K562 (cell line): ENCODE measurements around the gene SPEF1. TPM values are rescaled to one million over a fixed set of nuclear protein-coding genes. Genes with fewer than 3 reads are reported as not detected.

Experiments used
- ATAC-seq: fragments of 200-7000 bp; cut with Tn5 transposase; 3 replicates; pipeline ENCODE4 v1.9.1; 2020; ENCODE audit warnings: moderate library complexity
- BruUV-seq: library from RNA; stranded (reverse); fragments of 400-500 nt; replicated peaks from 2 replicates; lab custom pipeline; 2021; lab: Mats Ljungman, UMichigan
- CTCF ChIA-PET: fragments of 300-600 bp; formaldehyde crosslinking; extraction: SDS; loops from one replicate; lab custom pipeline; 2021; ENCODE audit warnings: low intra/inter-chr PET ratio; lab: Yijun Ruan, JAX
- POLR2A ChIA-PET: fragments of 300-600, 350-650 bp; sonication (Branson Sonifier 250); formaldehyde crosslinking; extraction: SDS; loops from one replicate; lab custom pipeline; 2021; ENCODE audit warnings: antibody characterized with exemption, inconsistent platforms; lab: Yijun Ruan, JAX
- DNase-seq, 4 experiments: peaks; one replicate each; pipeline versions ENCODE4 v3.0.0 to v3.0.0-alpha.2; 2011 to 2018; ENCODE audit warnings: low spot score in 3 of 4, mixed read lengths in 3 of 4; ENCODE audit errors: extremely low read depth in 1 of 4
- FAIRE-seq: peaks from 2 replicates; lab custom pipeline; 2011; peaks lifted over from hg19 to GRCh38; lab: Jason Lieb, UNC
- H2AFZ ChIP-seq: 2 replicates; pipeline ENCODE4 v1.6.0; 2011; ENCODE audit warnings: low read depth, low read length, control low read depth, inconsistent platforms
- H3K27ac ChIP-seq: fragments of 200-600 bp; 3 replicates; pipeline ENCODE4 v1.8.0; 2011; ENCODE audit warnings: low read depth, mild to moderate bottlenecking, control low read depth, inconsistent platforms, low read length, moderate library complexity, mixed read lengths; ENCODE audit errors: extremely low read depth
- H3K27me3 ChIP-seq, 2 experiments: fragments of 300-600 bp in 1 of 2; 2 replicates in 1 of 2; 3 replicates in 1 of 2; pipeline versions ENCODE4 v1.6.0 to v1.8.0; 2011; ENCODE audit warnings: inconsistent platforms in 2 of 2, low read length in 2 of 2, mild to moderate bottlenecking in 1 of 2, mixed read lengths in 1 of 2, moderate library complexity in 1 of 2; ENCODE audit not compliant: control insufficient read depth in 2 of 2, insufficient read depth in 2 of 2
- H3K36me3 ChIP-seq: fragments of 300-600 bp; 3 replicates; pipeline ENCODE4 v1.8.0; 2011; ENCODE audit warnings: mild to moderate bottlenecking, low read length, inconsistent platforms; ENCODE audit not compliant: control insufficient read depth, insufficient read depth
- H3K4me1 ChIP-seq, 2 experiments: fragments of 200-600 bp in 1 of 2; replicated peaks in 1 of 2; 2 replicates in 1 of 2; 3 replicates in 1 of 2; pipeline versions ENCODE4 v1.5.1 to v1.8.0; 2011; ENCODE audit warnings: inconsistent platforms in 2 of 2, low read length in 2 of 2, mild to moderate bottlenecking in 1 of 2, mixed read lengths in 1 of 2, moderate library complexity in 1 of 2; ENCODE audit not compliant: control insufficient read depth in 2 of 2, insufficient read depth in 2 of 2
- H3K4me2 ChIP-seq: 2 replicates; pipeline ENCODE4 v1.6.1; 2011; ENCODE audit warnings: low read length, control low read depth, inconsistent platforms, mixed read lengths; ENCODE audit not compliant: insufficient read depth
- H3K4me3 ChIP-seq: fragments of 200-600 bp; sonication (generic), shearing (Covaris generic); 2 replicates; pipeline ENCODE4 v1.5.1; 2016; ENCODE audit warnings: control low read depth, inconsistent platforms
- H3K79me2 ChIP-seq: fragments of 200-600 bp; 3 replicates; pipeline ENCODE4 v1.8.0; 2011; ENCODE audit warnings: low read length, inconsistent platforms; ENCODE audit not compliant: control insufficient read depth, insufficient read depth
- H3K9ac ChIP-seq, 2 experiments: 2 replicates each; pipeline versions ENCODE4 v1.6.0 to v1.6.1; 2011; ENCODE audit warnings: low read depth in 2 of 2, low read length in 2 of 2, control low read depth in 1 of 2, inconsistent platforms in 1 of 2, mild to moderate bottlenecking in 1 of 2, mixed read lengths in 1 of 2; ENCODE audit not compliant: insufficient read depth in 1 of 2
- H3K9me1 ChIP-seq: one replicate; pipeline ENCODE4 v1.6.0; 2011; ENCODE audit warnings: inconsistent platforms, mild to moderate bottlenecking, low read length, moderate library complexity; ENCODE audit not compliant: control insufficient read depth, insufficient read depth
- H3K9me3 ChIP-seq: replicated peaks from 2 replicates; pipeline ENCODE4 v1.5.1; 2011; ENCODE audit warnings: low read depth, low read length, inconsistent platforms; ENCODE audit not compliant: control insufficient read depth, insufficient read depth
- H4K20me1 ChIP-seq: replicated peaks from 2 replicates; pipeline ENCODE4 v1.6.1; 2011; ENCODE audit warnings: low read length, inconsistent platforms, mixed read lengths; ENCODE audit not compliant: control insufficient read depth, insufficient read depth
- AFF4 ChIP-seq: sonication (generic); formaldehyde crosslinking; IDR thresholded peaks from 2 replicates; pipeline ENCODE4 v1.8.0; 2023; ENCODE audit warnings: mild to moderate bottlenecking, missing genetic modification reagents
- ELF1 ChIP-seq: fragments of 200-800 bp; sonication (Bioruptor generic); IDR thresholded peaks from 2 replicates; pipeline ENCODE4 v1.6.1; 2016; ENCODE audit warnings: missing genetic modification characterization, missing compliant biosample characterization
- ETV5 ChIP-seq: sonication (generic); formaldehyde crosslinking; IDR thresholded peaks from 2 replicates; pipeline ENCODE4 v1.4.0; 2020; ENCODE audit warnings: low read depth, mild to moderate bottlenecking, missing genetic modification reagents
- GTF2F1 ChIP-seq: IDR thresholded peaks from 2 replicates; pipeline ENCODE4 v1.6.1; 2011; ENCODE audit warnings: low read depth, low read length, improper control_type of control experiment
- HDAC1 ChIP-seq, 2 experiments: fragments of 450-650 bp; IDR thresholded peaks; 2 replicates each; pipeline ENCODE4 v1.6.1; 2016 to 2017; ENCODE audit warnings: inconsistent platforms in 1 of 2, mild to moderate bottlenecking in 1 of 2, moderate library complexity in 1 of 2
- HOMEZ ChIP-seq: fragments of 250-450 bp; sonication (Bioruptor Pico); IDR thresholded peaks from 2 replicates; pipeline ENCODE4 v1.4.0; 2020; ENCODE audit warnings: mild to moderate bottlenecking, moderate library complexity
- KDM4B ChIP-seq, 2 experiments: fragments of 450-650 bp in 1 of 2; sonication (generic) in 1 of 2; IDR thresholded peaks; 2 replicates each; pipeline ENCODE4 v1.6.1; 2016 to 2017; ENCODE audit warnings: borderline replicate concordance in 2 of 2, antibody characterized with exemption in 1 of 2, low read depth in 1 of 2, mild to moderate bottlenecking in 1 of 2
- MECOM ChIP-seq: fragments of 250-450 bp; sonication (Bioruptor Pico); IDR thresholded peaks from 2 replicates; pipeline ENCODE4 v1.8.0; 2022; ENCODE audit warnings: inconsistent platforms
- NCOA6 ChIP-seq: fragments of 450-650 bp; IDR thresholded peaks from 2 replicates; pipeline ENCODE4 v1.6.1; 2017; ENCODE audit warnings: mild to moderate bottlenecking
- NR2F6 ChIP-seq: fragments of 450-650 bp; formaldehyde crosslinking; IDR thresholded peaks from 2 replicates; pipeline ENCODE4 v1.4.0; 2020; ENCODE audit warnings: mild to moderate bottlenecking
- WGBS: fragments of 100-300 bp; shearing (Covaris generic); methylation state at CpG from one replicate; pipeline ENCODE4 v1.1.6; 2016; ENCODE audit warnings: low coverage, mixed read lengths; ENCODE audit not compliant: insufficient coverage; ENCODE audit errors: missing lambda C conversion rate; 5-methylcytosine and 5-hydroxymethylcytosine counted together
- in situ Hi-C: fragments of 300-500 bp; cut with MboI; formaldehyde crosslinking; loops from 4 replicates; pipeline ENCODE4 v1.15.0; 2018; ENCODE audit warnings: inconsistent platforms, mixed read lengths
- intact Hi-C: fragments of 100-400 bp; cut with micrococcal nuclease; formaldehyde crosslinking; loops from 2 replicates; pipeline ENCODE4 v1.14.2; 2022
- polyA plus RNA-seq, 8 experiments: library from polyadenylated mRNA; depleted of rRNA in 4 of 8; stranded (reverse) in 5 of 8; unstranded in 3 of 8; fragments of >200 nt; fragmentation: Nextera tagmentation in 2 of 8; fragmentation: Illumina TruSeq in 1 of 8; extraction: Ambion mirVana in 2 of 8; extraction: Trizol in 1 of 8; gene quantifications; 2 replicates each; pipeline versions ENCODE4 v1.2.1 to v1.2.3, GENCODE V29; 2011 to 2014; ENCODE audit warnings: inconsistent platforms in 1 of 8, missing spikeins in 1 of 8
- total RNA-seq, 7 experiments: library from RNA; depleted of rRNA in 6 of 7; stranded (reverse); fragments of >200 nt in 6 of 7; fragmentation: Illumina TruSeq in 2 of 7; extraction: Trizol in 2 of 7; gene quantifications; 2 replicates each; pipeline versions ENCODE4 v1.2.1 to v1.2.3, GENCODE V29; 2011 to 2021; ENCODE audit warnings: low replicate concordance in 1 of 7

Gene SPEF1
- total and polyA plus RNA-seq, 9 of the 15 experiments (the other 6 are each of a cell fraction or from before 2014, with no cell fraction given): not detected

- Histone ChIP-seq H2AFZ (no peak overlapping the region), H3K27ac (no peak overlapping the region), H3K79me2 (peaks cover under 1% of the 10 kb centered on the region; the same call in 1 of the 3 replicates), H3K9ac (no peak overlapping the region), H4K20me1 (no peaks in the 10 kb centered on the region), H3K4me2 (no peak overlapping the region), H3K4me1 (peaks cover 27 to 31% of the 10 kb centered on the region in 2 experiments), H3K4me3 (no peak overlapping the region), H3K27me3 (no peaks in the 10 kb centered on the region), H3K36me3 (no peaks in the 10 kb centered on the region), H3K9me1 (no peaks in the 10 kb centered on the region), H3K9me3 (no peaks in the 10 kb centered on the region)
- intact Hi-C loops (no loop called here), in situ Hi-C loops (no loop called here)
- no peak for DNase-seq
- FAIRE-seq: no peak
- no peak for ATAC-seq
- ChIA-PET POLR2A (interaction anchor here (0.6 to 0.7 kb wide), 2 partner anchors 11 to 52 kb away, joined by 3 read pairs; no protein-coding TSS in a partner anchor), CTCF (no interaction called here)
- TF ChIP-seq HDAC1 (IDR thresholded peaks at IDR 0.05): no peak
- TF ChIP-seq KDM4B (IDR thresholded peaks at IDR 0.05; ENCODE audit: borderline replicate concordance in 2 of 2, low read depth in 1 of 2): no peak
- TF ChIP-seq NR2F6: no peak
- TF ChIP-seq MECOM: no peak
- WGBS: 34% methylated on average over 9 of the region's 9 CpGs
- BruUV-seq: no TSS peak
These were observed 34.6 kb upstream of the SPEF1 start for GRCh38 chr20:3815703-3816315.

GRCh38 chr20:3814928-3815495, 33.8 kb upstream of the SPEF1 start:
- ChIA-PET CTCF (no interaction called here), POLR2A (interaction anchor here (0.6 to 0.7 kb wide), 2 partner anchors 40 to 52 kb away, joined by 3 read pairs; no protein-coding TSS in a partner anchor)
- peaks cover 27 to 28% of the 10 kb centered on the region in 2 experiments for H3K4me1 ChIP-seq
- intact Hi-C loops: no loop called here
- no peaks in the 10 kb centered on the region for H3K36me3 ChIP-seq
- no peaks in the 10 kb centered on the region for H3K9me3 ChIP-seq
- no peak overlapping the region for H3K4me2 ChIP-seq
- ATAC-seq (no peak), FAIRE-seq (no peak), DNase-seq (peak in 1 of 4 experiments; percentile 1)
- no peaks in the 10 kb centered on the region for H3K27me3 ChIP-seq
- in situ Hi-C loops: no loop called here
- H3K9ac ChIP-seq: no peak overlapping the region
- no peaks in the 10 kb centered on the region for H3K9me1 ChIP-seq
- H3K79me2 ChIP-seq: no peaks in the 10 kb centered on the region
- H2AFZ ChIP-seq: no peak overlapping the region
- no peaks in the 10 kb centered on the region for H4K20me1 ChIP-seq
- no peak overlapping the region for H3K4me3 ChIP-seq
- WGBS: 68% methylated on average over 6 of the region's 7 CpGs
- BruUV-seq: no TSS peak
- no peak overlapping the region for H3K27ac ChIP-seq
- TF ChIP-seq GTF2F1: no peak
- TF ChIP-seq NCOA6: no peak
- no peak for TF ChIP-seq ETV5 (CRISPR knock-in tag)
- no peak for TF ChIP-seq AFF4 (CRISPR knock-in tag)
- TF ChIP-seq HOMEZ (CRISPR knock-in tag): no peak
- no peak for TF ChIP-seq ELF1
